ENCODE results near the gene VAMP8. TPM values are rescaled to one million over a fixed set of nuclear protein-coding genes. Genes with fewer than 3 reads are reported as not detected.
"Not testable (repeated sequence)": the region's sequence is repeated elsewhere in the genome, so short reads cannot be mapped to it uniquely, and the experiment has no call there.

Gene VAMP8
- total RNA-seq, 2 donors from 2014 or later: 103 to 124 TPM

- no peaks in the 10 kb centered on the region for H3K9me3 Mint-ChIP-seq
- no peaks in the 10 kb centered on the region for H3K27me3 Mint-ChIP-seq
- no peak overlapping the region for H3K27ac Mint-ChIP-seq
- H3K4me1 Mint-ChIP-seq: peaks cover 32% of the 10 kb centered on the region
- ATAC-seq (replicated peaks): no peak
- H3K4me3 Mint-ChIP-seq: no peak overlapping the region
- H3K36me3 Mint-ChIP-seq (ENCODE audit: low read depth): peaks cover 49% of the 10 kb centered on the region
These were observed 5.1 kb downstream of the VAMP8 start for GRCh38 chr2:85582492-85582891.

GRCh38 chr2:85583667-85584353 lies 6.4 kb downstream of the VAMP8 start:
- H3K4me1 Mint-ChIP-seq: peaks cover 33% of the 10 kb centered on the region
- H3K27ac Mint-ChIP-seq: peak overlapping the region; percentile 87
- no peaks in the 10 kb centered on the region for H3K9me3 Mint-ChIP-seq
- H3K36me3 Mint-ChIP-seq (ENCODE audit: low read depth): peaks cover 41% of the 10 kb centered on the region
- H3K4me3 Mint-ChIP-seq: peak overlapping the region; percentile 82
- H3K27me3 Mint-ChIP-seq: no peaks in the 10 kb centered on the region
- ATAC-seq (replicated peaks): peak; percentile 37

- Mint-ChIP-seq H3K4me1 (peaks cover 29% of the 10 kb centered on the region), H3K27me3 (no peaks in the 10 kb centered on the region), H3K4me3 (peak within 1 kb of the TSS; percentile 82), H3K36me3 (ENCODE audit: low read depth) (peaks cover 35% of the 10 kb centered on the region), H3K9me3 (no peaks in the 10 kb centered on the region), H3K27ac (peak within 1 kb of the TSS; percentile 87)
- ATAC-seq (replicated peaks): peak; percentile 60
These were observed 7.0 kb downstream of the VAMP8 start, which contains the start of gene VAMP5 for GRCh38 chr2:85584354-85584856. Gene VAMP5 (plus strand): TSS chr2:85584431. CDS start chr2:85584491, 60 bp downstream.

GRCh38 chr2:85584857-85585780 lies 7.7 kb downstream of the VAMP8 start:
- Mint-ChIP-seq H3K4me1 (peaks cover 29% of the 10 kb centered on the region), H3K4me3 (peak overlapping the region; percentile 82), H3K27me3 (no peaks in the 10 kb centered on the region), H3K9me3 (no peaks in the 10 kb centered on the region), H3K36me3 (ENCODE audit: low read depth) (peaks cover 29% of the 10 kb centered on the region), H3K27ac (peak overlapping the region; percentile 87)
- peak; percentile 86 for ATAC-seq (replicated peaks)

- H3K4me3 Mint-ChIP-seq: peak overlapping the region; percentile 82
- H3K4me1 Mint-ChIP-seq: peaks cover 29% of the 10 kb centered on the region
- no peaks in the 10 kb centered on the region for H3K27me3 Mint-ChIP-seq
- no peaks in the 10 kb centered on the region for H3K9me3 Mint-ChIP-seq
- no peak for ATAC-seq (replicated peaks)
- peak overlapping the region; percentile 87 for H3K27ac Mint-ChIP-seq
- H3K36me3 Mint-ChIP-seq (ENCODE audit: low read depth): peaks cover 24% of the 10 kb centered on the region
These were observed 8.4 kb downstream of the VAMP8 start for GRCh38 chr2:85585781-85586105.

- Mint-ChIP-seq H3K9me3 (no peaks in the 10 kb centered on the region), H3K27me3 (no peaks in the 10 kb centered on the region), H3K4me3 (no peak overlapping the region), H3K4me1 (peaks cover 29% of the 10 kb centered on the region), H3K27ac (peak overlapping the region; percentile 11), H3K36me3 (ENCODE audit: low read depth) (peaks cover 8% of the 10 kb centered on the region)
- ATAC-seq (replicated peaks): no peak
These were observed 10.8 kb downstream of the VAMP8 start for GRCh38 chr2:85588236-85588635.

GRCh38 chr2:85588645-85589044 lies 11.3 kb downstream of the VAMP8 start:
- H3K4me3 Mint-ChIP-seq: no peak overlapping the region
- peaks cover 4% of the 10 kb centered on the region for H3K36me3 Mint-ChIP-seq (ENCODE audit: low read depth)
- no peak for ATAC-seq (replicated peaks)
- no peaks in the 10 kb centered on the region for H3K9me3 Mint-ChIP-seq
- no peaks in the 10 kb centered on the region for H3K27me3 Mint-ChIP-seq
- H3K4me1 Mint-ChIP-seq: peaks cover 24% of the 10 kb centered on the region
- peak overlapping the region; percentile 11 for H3K27ac Mint-ChIP-seq

- Mint-ChIP-seq H3K9me3 (no peaks in the 10 kb centered on the region), H3K4me1 (peaks cover 23% of the 10 kb centered on the region), H3K27ac (peak overlapping the region; percentile 11), H3K4me3 (no peak overlapping the region), H3K36me3 (ENCODE audit: low read depth) (no peaks in the 10 kb centered on the region), H3K27me3 (no peaks in the 10 kb centered on the region)
- no peak for ATAC-seq (replicated peaks)
These were observed 11.8 kb downstream of the VAMP8 start for GRCh38 chr2:85589181-85589580.

- Mint-ChIP-seq H3K4me1 (peaks cover 22% of the 10 kb centered on the region), H3K27me3 (no peaks in the 10 kb centered on the region), H3K9me3 (no peaks in the 10 kb centered on the region), H3K27ac (peak overlapping the region; percentile 32), H3K36me3 (ENCODE audit: low read depth) (peaks cover 7% of the 10 kb centered on the region), H3K4me3 (no peak overlapping the region)
- ATAC-seq (replicated peaks): no peak
These were observed 12.8 kb downstream of the VAMP8 start for GRCh38 chr2:85589982-85590791.

- H3K27me3 Mint-ChIP-seq: no peaks in the 10 kb centered on the region
These were observed 13.6 kb downstream of the VAMP8 start for GRCh38 chr2:85590950-85591349.

GRCh38 chr2:85591563-85591962 lies 14.2 kb downstream of the VAMP8 start:
- Mint-ChIP-seq H3K4me3 (no peak overlapping the region), H3K9me3 (no peaks in the 10 kb centered on the region)
- no peak for ATAC-seq (replicated peaks)

More at GRCh38 chr2:85590950-85591349, 13.6 kb downstream of the VAMP8 start:
- peak overlapping the region; percentile 32 for H3K27ac Mint-ChIP-seq
- peaks cover 20% of the 10 kb centered on the region for H3K4me1 Mint-ChIP-seq
- ATAC-seq (replicated peaks): no peak
- H3K9me3 Mint-ChIP-seq: no peaks in the 10 kb centered on the region
- H3K4me3 Mint-ChIP-seq: no peak overlapping the region
- H3K36me3 Mint-ChIP-seq (ENCODE audit: low read depth): peaks cover 15% of the 10 kb centered on the region

GRCh38 chr2:85592299-85592698 lies 14.9 kb downstream of the VAMP8 start:
- not testable (repeated sequence) for ATAC-seq (replicated peaks); H3K9me3 Mint-ChIP-seq; H3K27me3 Mint-ChIP-seq; H3K27ac Mint-ChIP-seq; H3K4me3 Mint-ChIP-seq
- H3K4me1 Mint-ChIP-seq: peaks cover 20% of the 10 kb centered on the region
- H3K36me3 Mint-ChIP-seq (ENCODE audit: low read depth): peaks cover 26% of the 10 kb centered on the region

More at GRCh38 chr2:85591563-85591962, 14.2 kb downstream of the VAMP8 start:
- peaks cover 20% of the 10 kb centered on the region for H3K4me1 Mint-ChIP-seq
- H3K27me3 Mint-ChIP-seq: no peaks in the 10 kb centered on the region
- no peak overlapping the region for H3K27ac Mint-ChIP-seq
- H3K36me3 Mint-ChIP-seq (ENCODE audit: low read depth): peaks cover 18% of the 10 kb centered on the region

- ATAC-seq (replicated peaks): no peak
- Mint-ChIP-seq H3K36me3 (ENCODE audit: low read depth) (peaks cover 33% of the 10 kb centered on the region), H3K27me3 (no peaks in the 10 kb centered on the region), H3K4me1 (peaks cover 15% of the 10 kb centered on the region), H3K4me3 (no peak overlapping the region), H3K9me3 (no peaks in the 10 kb centered on the region), H3K27ac (no peak overlapping the region)
These were observed 15.6 kb downstream of the VAMP8 start for GRCh38 chr2:85593023-85593422.

- ATAC-seq (replicated peaks): no peak
- no peaks in the 10 kb centered on the region for H3K9me3 Mint-ChIP-seq
- peaks cover 45% of the 10 kb centered on the region for H3K36me3 Mint-ChIP-seq (ENCODE audit: low read depth)
- H3K27me3 Mint-ChIP-seq: no peaks in the 10 kb centered on the region
- peak overlapping the region; percentile 100 for H3K27ac Mint-ChIP-seq
- H3K4me1 Mint-ChIP-seq: peaks cover 15% of the 10 kb centered on the region
- H3K4me3 Mint-ChIP-seq: peak overlapping the region; percentile 100
These were observed 17.4 kb downstream of the VAMP8 start for GRCh38 chr2:85594715-85595300.
